Activated T-helper 1 cell treated with anti-CD3 and anti-CD28 coated beads, Interleukin-2, amount 50 U/mL, for 16 hours (primary cell): ENCODE data around the gene SLC10A4.
"Not testable (repeated sequence)": the region's sequence is repeated elsewhere in the genome, so short reads cannot be mapped to it uniquely, and the experiment has no call there.

Experiments used
- DNase-seq, 2 donors: peaks; one replicate each; pipeline ENCODE4 v3.0.0-alpha.2; 2020; ENCODE audit warnings: low read depth in 1 of 2, low spot score in 1 of 2

Gene SLC10A4

GRCh38 chr4:48483006-48483776 lies at the start of gene SLC10A4:
TSS of gene SLC10A4 (plus strand) at chr4:48483343. CDS start at chr4:48483562, 219 bp downstream.
- DNase-seq, result no peak

- no peak for DNase-seq
Observed at GRCh38 chr4:48436318-48436717, 46.8 kb upstream of the SLC10A4 start.

GRCh38 chr4:48439988-48440387 lies 43.2 kb upstream of the SLC10A4 start:
- DNase-seq, result no peak

GRCh38 chr4:48440914-48441313 lies 42.2 kb upstream of the SLC10A4 start:
- not testable (repeated sequence) for DNase-seq

GRCh38 chr4:48445704-48446103 lies 37.4 kb upstream of the SLC10A4 start:
- DNase-seq, result no peak

- DNase-seq, result no peak
Observed at GRCh38 chr4:48446642-48447041, 36.5 kb upstream of the SLC10A4 start.

- no peak for DNase-seq
Observed at GRCh38 chr4:48449151-48449550, 34.0 kb upstream of the SLC10A4 start.

GRCh38 chr4:48450740-48451139 lies 32.4 kb upstream of the SLC10A4 start:
- DNase-seq, result no peak

GRCh38 chr4:48451656-48452055 lies 31.5 kb upstream of the SLC10A4 start:
- DNase-seq, result not testable (repeated sequence)

GRCh38 chr4:48454591-48454990 lies 28.6 kb upstream of the SLC10A4 start:
- no peak for DNase-seq

GRCh38 chr4:48461000-48461399 lies 22.1 kb upstream of the SLC10A4 start:
- no peak for DNase-seq

GRCh38 chr4:48462363-48462762 lies 20.8 kb upstream of the SLC10A4 start:
- no peak for DNase-seq

GRCh38 chr4:48467442-48467841 lies 15.7 kb upstream of the SLC10A4 start:
- no peak for DNase-seq

- no peak for DNase-seq
Observed at GRCh38 chr4:48467891-48468290, 15.3 kb upstream of the SLC10A4 start.

GRCh38 chr4:48470137-48470536 lies 13.0 kb upstream of the SLC10A4 start:
- no peak for DNase-seq

GRCh38 chr4:48470570-48470969 lies 12.6 kb upstream of the SLC10A4 start:
- no peak for DNase-seq

GRCh38 chr4:48472794-48473193 lies 10.3 kb upstream of the SLC10A4 start:
- no peak for DNase-seq

- DNase-seq, result no peak
Observed at GRCh38 chr4:48475770-48476169, 7.4 kb upstream of the SLC10A4 start.

GRCh38 chr4:48478273-48478672 lies 4.9 kb upstream of the SLC10A4 start:
- no peak for DNase-seq

GRCh38 chr4:48481581-48481980 lies 1.6 kb upstream of the SLC10A4 start:
- DNase-seq, result no peak

GRCh38 chr4:48483777-48484493 lies 792 bp downstream of the SLC10A4 start:
- DNase-seq, result no peak

GRCh38 chr4:48484494-48485168 lies 1.5 kb downstream of the SLC10A4 start:
- no peak for DNase-seq
